ENCODE measurements around the gene UBXN11.

- TF ChIP-seq CTCF (IDR thresholded peaks at IDR 0.05; ENCODE audit: low read depth, low read length) (no peak), EZH2phosphoT487 (IDR thresholded peaks at IDR 0.05; ENCODE audit: low read depth) (no peak)
Observed at GRCh38 chr1:26322042-26322331, 15.6 kb upstream of the UBXN11 start.

Data from OCI-LY3 (cell line).